ENCODE results near the gene UNC45B. TPM values are rescaled to one million over a fixed set of nuclear protein-coding genes. Genes with fewer than 3 reads are reported as not detected.
"Not testable (repeated sequence)": the region's sequence is repeated elsewhere in the genome, so short reads cannot be mapped to it uniquely, and the experiment has no call there.

The UNC45B gene
- total RNA-seq, 1 experiment from 2014 or later, result not detected

DNA sequence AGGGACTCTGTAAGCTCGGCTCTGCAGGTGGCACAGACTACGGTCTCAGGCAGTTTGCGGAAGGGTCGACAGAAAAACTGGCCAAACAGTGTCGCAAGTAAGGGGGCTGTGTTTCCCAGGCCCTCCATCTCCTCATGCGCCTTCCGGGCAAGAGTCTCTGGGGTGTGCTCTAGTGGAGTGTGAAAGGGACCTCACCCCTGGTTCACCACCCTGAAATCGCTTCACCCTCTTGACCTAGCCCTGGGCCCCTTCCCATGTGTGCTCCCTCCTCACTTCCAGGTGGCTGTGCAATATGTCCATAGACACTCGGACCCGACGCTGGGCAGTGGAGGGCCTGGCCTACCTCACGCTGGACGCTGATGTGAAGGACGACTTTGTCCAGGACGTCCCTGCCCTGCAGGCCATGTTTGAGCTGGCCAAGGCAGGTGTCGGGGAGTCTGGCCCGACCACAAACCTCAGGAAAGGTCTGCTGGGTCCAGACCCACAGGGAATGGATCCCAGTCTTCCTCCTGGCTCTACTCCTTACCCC lies 22.3 kb downstream of the UNC45B start:
- Histone ChIP-seq H3K4me1 (ENCODE audit: low read length) (no peaks in the 10 kb centered on the region), H3K79me2 (ENCODE audit: low read length) (no peaks in the 10 kb centered on the region), H2AFZ (ENCODE audit: low read length) (no peak overlapping the region), H3K9me2 (replicated peaks; ENCODE audit: insufficient read depth, low read length) (no peaks in the 10 kb centered on the region), H3K9me3 (ENCODE audit: low read length) (no peaks in the 10 kb centered on the region), H4K20me1 (ENCODE audit: insufficient read depth, low read depth, low read length) (no peaks in the 10 kb centered on the region), H3K27me3 (ENCODE audit: low read length) (no peaks in the 10 kb centered on the region), H3K36me3 (ENCODE audit: insufficient read depth, low read length) (no peaks in the 10 kb centered on the region), H3K27ac (ENCODE audit: low read length) (no peak overlapping the region), H3K4me2 (ENCODE audit: low read depth, low read length, poor library complexity, severe bottlenecking) (no peak overlapping the region), H3K4me3 (ENCODE audit: low read length) (no peak overlapping the region), H3K9ac (ENCODE audit: low read length) (no peak overlapping the region)
- no peak for DNase-seq

DNA sequence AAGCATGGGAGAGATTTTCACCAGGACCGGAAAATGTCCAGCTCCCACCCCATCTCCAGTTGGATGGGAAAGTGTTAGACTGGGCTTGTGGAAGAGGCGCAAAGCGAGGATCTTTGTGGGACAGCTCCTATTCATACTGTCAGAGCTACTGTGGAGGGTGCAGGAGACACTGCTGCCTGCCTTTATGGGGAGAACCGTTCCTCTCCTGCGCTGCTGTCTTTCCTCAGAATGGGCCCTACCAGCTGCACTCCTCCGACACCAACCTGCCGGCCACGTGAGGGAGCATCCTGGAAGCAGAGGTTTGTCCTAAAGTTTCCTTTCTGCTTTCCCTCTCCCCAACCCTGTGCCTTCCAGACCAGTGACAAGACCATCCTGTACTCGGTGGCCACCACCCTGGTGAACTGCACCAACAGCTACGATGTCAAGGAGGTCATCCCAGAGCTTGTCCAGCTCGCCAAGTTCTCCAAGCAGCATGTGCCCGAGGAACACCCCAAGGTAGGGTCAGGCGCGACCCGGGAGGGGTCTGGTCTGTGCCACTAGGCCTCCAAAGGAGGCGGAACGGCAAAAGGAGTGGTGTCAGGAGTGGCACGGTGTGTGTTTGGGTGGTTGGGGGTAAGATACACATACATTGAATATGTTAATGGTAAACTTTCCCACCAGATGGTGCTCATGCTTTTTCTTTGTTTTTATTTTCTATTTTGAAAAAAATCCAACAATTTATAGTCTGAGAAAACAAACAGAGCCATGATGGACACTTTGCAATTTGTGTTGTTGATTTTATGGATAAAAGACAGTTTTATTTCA lies 23.6 kb downstream of the UNC45B start:
- Histone ChIP-seq H3K4me2 (ENCODE audit: low read depth, low read length, poor library complexity, severe bottlenecking) (no peak overlapping the region), H3K27me3 (ENCODE audit: low read length) (no peaks in the 10 kb centered on the region), H2AFZ (ENCODE audit: low read length) (no peak overlapping the region), H3K4me3 (ENCODE audit: low read length) (no peak overlapping the region), H3K9me2 (replicated peaks; ENCODE audit: insufficient read depth, low read length) (no peaks in the 10 kb centered on the region), H3K9me3 (ENCODE audit: low read length) (no peaks in the 10 kb centered on the region), H3K79me2 (ENCODE audit: low read length) (no peaks in the 10 kb centered on the region), H4K20me1 (ENCODE audit: insufficient read depth, low read depth, low read length) (no peaks in the 10 kb centered on the region), H3K4me1 (ENCODE audit: low read length) (no peaks in the 10 kb centered on the region), H3K9ac (ENCODE audit: low read length) (no peak overlapping the region), H3K27ac (ENCODE audit: low read length) (no peak overlapping the region), H3K36me3 (ENCODE audit: insufficient read depth, low read length) (no peaks in the 10 kb centered on the region)
- DNase-seq, result no peak

DNA sequence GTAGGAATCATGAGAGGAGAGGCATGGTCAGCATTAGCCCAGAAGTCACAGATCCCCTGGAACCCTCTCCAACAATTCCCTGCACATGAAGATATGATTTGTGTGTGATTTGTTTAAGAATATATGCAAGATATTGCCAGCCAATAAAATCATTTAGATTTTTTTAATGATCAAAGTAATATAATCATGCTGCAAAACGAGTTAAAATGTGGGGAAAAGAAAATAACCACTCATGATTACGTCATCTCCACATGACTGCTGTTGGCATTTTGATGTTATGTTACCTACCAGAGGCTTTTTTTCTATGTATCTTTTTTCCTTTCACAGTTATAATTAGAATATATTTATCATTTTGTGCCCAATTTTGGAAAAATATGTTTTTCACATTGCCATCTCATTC lies 24.2 kb downstream of the UNC45B start:
- no peak for DNase-seq
- Histone ChIP-seq H3K4me1 (ENCODE audit: low read length) (no peaks in the 10 kb centered on the region), H3K27ac (ENCODE audit: low read length) (no peak overlapping the region), H3K9me2 (replicated peaks; ENCODE audit: insufficient read depth, low read length) (no peaks in the 10 kb centered on the region), H2AFZ (ENCODE audit: low read length) (no peak overlapping the region), H3K36me3 (ENCODE audit: insufficient read depth, low read length) (no peaks in the 10 kb centered on the region), H3K4me2 (ENCODE audit: low read depth, low read length, poor library complexity, severe bottlenecking) (no peak overlapping the region), H3K9me3 (ENCODE audit: low read length) (no peaks in the 10 kb centered on the region), H4K20me1 (ENCODE audit: insufficient read depth, low read depth, low read length) (no peaks in the 10 kb centered on the region), H3K27me3 (ENCODE audit: low read length) (no peaks in the 10 kb centered on the region), H3K4me3 (ENCODE audit: low read length) (no peak overlapping the region), H3K9ac (ENCODE audit: low read length) (no peak overlapping the region), H3K79me2 (ENCODE audit: low read length) (no peaks in the 10 kb centered on the region)

DNA sequence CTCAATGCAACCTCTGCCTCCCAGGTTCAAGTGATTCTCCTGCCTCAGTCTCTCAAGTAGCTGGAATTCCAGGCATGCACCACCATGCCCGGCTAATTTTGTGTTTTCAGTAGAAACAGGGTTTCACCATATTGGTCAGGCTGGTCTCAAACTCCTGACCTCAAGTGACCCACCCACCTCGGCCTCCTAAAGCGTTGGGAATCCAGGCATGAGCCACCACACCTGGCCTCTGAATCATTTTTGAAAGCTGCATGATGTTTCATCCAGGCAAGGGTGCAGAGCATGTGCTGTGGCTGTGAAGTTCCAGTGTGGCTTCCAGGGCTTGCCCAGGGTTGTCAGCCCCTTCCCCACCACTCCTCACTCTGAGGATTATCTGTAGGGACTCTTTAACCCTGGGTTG lies 24.7 kb downstream of the UNC45B start:
- not testable (repeated sequence) for H3K4me1 ChIP-seq (ENCODE audit: low read length); H3K9ac ChIP-seq (ENCODE audit: low read length); H3K9me3 ChIP-seq (ENCODE audit: low read length); H3K79me2 ChIP-seq (ENCODE audit: low read length); H3K27me3 ChIP-seq (ENCODE audit: low read length); H2AFZ ChIP-seq (ENCODE audit: low read length); H3K4me3 ChIP-seq (ENCODE audit: low read length); H4K20me1 ChIP-seq (ENCODE audit: insufficient read depth, low read depth, low read length); DNase-seq; H3K4me2 ChIP-seq (ENCODE audit: low read depth, low read length, poor library complexity, severe bottlenecking); H3K27ac ChIP-seq (ENCODE audit: low read length); H3K36me3 ChIP-seq (ENCODE audit: insufficient read depth, low read length); H3K9me2 ChIP-seq (replicated peaks; ENCODE audit: insufficient read depth, low read length)

DNA sequence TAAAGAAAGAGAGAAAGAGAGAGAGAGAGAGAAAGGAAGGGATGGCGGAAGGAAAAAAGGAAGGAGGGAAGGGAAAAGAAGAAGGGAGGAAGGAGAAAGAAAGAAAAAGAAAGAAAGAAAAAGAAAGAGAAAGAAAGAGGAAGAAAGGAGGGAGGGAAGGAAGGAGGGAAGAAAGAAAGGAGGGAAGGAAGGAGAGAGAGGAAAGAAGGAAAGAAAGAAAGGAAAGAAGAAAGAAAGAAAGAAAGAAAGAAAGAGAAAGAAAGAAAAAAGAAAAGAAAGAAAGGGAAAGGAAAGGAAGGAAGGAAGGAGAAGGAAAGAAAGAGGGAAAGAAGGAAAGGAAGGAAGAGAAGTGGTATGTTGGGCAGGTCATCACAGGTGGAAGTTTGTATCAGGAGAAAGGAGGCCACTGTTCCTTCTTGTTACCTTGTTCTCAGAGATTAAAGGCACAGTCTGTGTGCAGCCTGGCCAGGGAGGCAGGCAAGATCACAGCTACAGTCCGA lies 27.3 kb downstream of the UNC45B start:
- no peaks in the 10 kb centered on the region for H3K9me2 ChIP-seq (replicated peaks; ENCODE audit: insufficient read depth, low read length)
- no peak overlapping the region for H3K9ac ChIP-seq (ENCODE audit: low read length)
- H3K9me3 ChIP-seq (ENCODE audit: low read length), result no peaks in the 10 kb centered on the region
- no peaks in the 10 kb centered on the region for H3K79me2 ChIP-seq (ENCODE audit: low read length)
- H3K36me3 ChIP-seq (ENCODE audit: insufficient read depth, low read length), result no peaks in the 10 kb centered on the region
- no peaks in the 10 kb centered on the region for H3K4me1 ChIP-seq (ENCODE audit: low read length)
- H3K4me3 ChIP-seq (ENCODE audit: low read length), result no peak overlapping the region
- H3K27ac ChIP-seq (ENCODE audit: low read length), result no peak overlapping the region
- H3K27me3 ChIP-seq (ENCODE audit: low read length), result no peaks in the 10 kb centered on the region
- H2AFZ ChIP-seq (ENCODE audit: low read length), result no peak overlapping the region
- DNase-seq, result no peak
- H3K4me2 ChIP-seq (ENCODE audit: low read depth, low read length, poor library complexity, severe bottlenecking), result no peak overlapping the region
- no peaks in the 10 kb centered on the region for H4K20me1 ChIP-seq (ENCODE audit: insufficient read depth, low read depth, low read length)

DNA sequence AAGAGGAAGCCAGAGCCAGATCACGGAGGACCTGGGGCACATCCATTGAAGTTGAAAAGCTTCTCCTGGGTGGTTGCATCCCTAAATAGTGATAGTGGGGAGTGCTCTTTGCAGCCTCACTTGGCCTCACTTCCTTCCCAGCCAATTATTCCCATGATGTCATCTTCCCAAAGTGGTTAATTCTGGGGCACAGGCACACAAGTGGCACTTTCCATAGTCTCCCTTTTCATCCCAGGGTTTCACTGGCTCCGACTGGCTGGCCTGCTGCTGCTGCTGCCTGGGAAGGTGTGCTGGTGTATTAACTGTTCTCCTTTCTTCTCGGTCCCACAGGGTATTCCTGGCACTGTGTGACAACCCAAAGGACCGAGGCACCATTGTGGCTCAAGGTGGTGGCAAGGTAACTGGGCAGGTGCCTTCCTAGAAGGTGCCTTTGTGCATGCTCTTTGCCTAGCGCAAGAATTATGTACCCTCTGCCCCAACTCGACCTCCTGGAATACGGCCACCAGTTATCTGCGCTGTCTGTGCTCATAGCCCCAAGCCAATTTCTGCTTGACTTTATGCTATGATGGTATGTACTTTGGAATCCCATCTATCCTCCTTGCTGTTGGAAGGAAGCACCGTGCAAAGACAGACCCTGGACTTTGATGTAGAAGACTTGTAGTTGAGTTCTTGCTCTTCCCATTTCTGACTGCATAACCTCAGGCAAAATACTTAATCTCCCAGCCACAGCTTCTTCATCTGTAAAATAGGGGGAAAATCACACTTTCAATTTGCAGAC lies 28.2 kb downstream of the UNC45B start:
- Histone ChIP-seq H3K79me2 (ENCODE audit: low read length) (no peaks in the 10 kb centered on the region), H4K20me1 (ENCODE audit: insufficient read depth, low read depth, low read length) (no peaks in the 10 kb centered on the region), H3K9ac (ENCODE audit: low read length) (no peak overlapping the region), H3K36me3 (ENCODE audit: insufficient read depth, low read length) (no peaks in the 10 kb centered on the region), H3K4me3 (ENCODE audit: low read length) (no peak overlapping the region), H3K4me1 (ENCODE audit: low read length) (no peaks in the 10 kb centered on the region), H3K27ac (ENCODE audit: low read length) (no peak overlapping the region), H3K4me2 (ENCODE audit: low read depth, low read length, poor library complexity, severe bottlenecking) (no peak overlapping the region), H3K27me3 (ENCODE audit: low read length) (no peaks in the 10 kb centered on the region), H2AFZ (ENCODE audit: low read length) (no peak overlapping the region), H3K9me2 (replicated peaks; ENCODE audit: insufficient read depth, low read length) (no peaks in the 10 kb centered on the region), H3K9me3 (ENCODE audit: low read length) (no peaks in the 10 kb centered on the region)
- DNase-seq, result no peak

DNA sequence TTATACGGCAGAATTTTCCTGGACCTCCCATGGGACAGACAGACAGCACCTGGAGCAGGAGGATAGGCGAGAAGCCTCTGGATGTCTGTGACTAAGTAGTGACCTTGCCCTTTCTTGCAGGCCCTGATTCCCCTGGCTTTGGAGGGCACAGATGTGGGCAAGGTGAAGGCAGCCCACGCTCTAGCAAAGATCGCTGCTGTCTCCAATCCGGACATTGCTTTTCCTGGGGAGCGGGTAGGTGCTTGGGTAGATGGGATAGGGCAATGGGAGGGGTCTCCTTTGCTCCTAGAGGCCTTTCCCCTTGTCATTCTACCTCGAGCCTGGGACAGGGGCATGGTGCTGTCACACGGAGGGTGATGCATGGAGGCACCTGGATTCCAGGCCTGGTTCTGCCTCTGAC lies 29.3 kb downstream of the UNC45B start:
- Histone ChIP-seq H3K4me2 (ENCODE audit: low read depth, low read length, poor library complexity, severe bottlenecking) (no peak overlapping the region), H3K4me3 (ENCODE audit: low read length) (no peak overlapping the region), H3K4me1 (ENCODE audit: low read length) (no peaks in the 10 kb centered on the region), H3K27me3 (ENCODE audit: low read length) (no peaks in the 10 kb centered on the region), H3K27ac (ENCODE audit: low read length) (no peak overlapping the region), H3K36me3 (ENCODE audit: insufficient read depth, low read length) (no peaks in the 10 kb centered on the region), H4K20me1 (ENCODE audit: insufficient read depth, low read depth, low read length) (no peaks in the 10 kb centered on the region), H2AFZ (ENCODE audit: low read length) (no peak overlapping the region), H3K9ac (ENCODE audit: low read length) (no peak overlapping the region), H3K79me2 (ENCODE audit: low read length) (no peaks in the 10 kb centered on the region), H3K9me2 (replicated peaks; ENCODE audit: insufficient read depth, low read length) (no peaks in the 10 kb centered on the region), H3K9me3 (ENCODE audit: low read length) (no peaks in the 10 kb centered on the region)
- DNase-seq, result no peak

DNA sequence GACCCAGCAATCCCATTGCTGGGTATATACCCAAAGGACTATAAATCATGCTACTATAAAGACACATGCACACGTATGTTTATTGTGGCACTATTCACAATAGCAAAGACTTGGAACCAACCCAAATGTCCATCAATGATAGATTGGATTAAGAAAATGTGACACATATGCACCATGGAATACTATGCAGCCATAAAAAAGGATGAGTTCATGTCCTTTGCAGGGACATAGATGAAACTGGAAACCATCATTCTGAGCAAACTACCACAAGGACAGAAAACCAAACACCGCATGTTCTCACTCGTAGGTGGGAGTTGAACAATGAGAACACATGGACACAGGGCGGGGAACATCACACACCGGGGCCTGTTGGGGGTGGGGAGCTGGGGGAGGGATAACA lies 31.8 kb downstream of the UNC45B start:
- not testable (repeated sequence) for H3K9me3 ChIP-seq (ENCODE audit: low read length); DNase-seq; H3K9me2 ChIP-seq (replicated peaks; ENCODE audit: insufficient read depth, low read length); H3K27me3 ChIP-seq (ENCODE audit: low read length); H3K4me2 ChIP-seq (ENCODE audit: low read depth, low read length, poor library complexity, severe bottlenecking); H2AFZ ChIP-seq (ENCODE audit: low read length); H3K4me3 ChIP-seq (ENCODE audit: low read length); H3K27ac ChIP-seq (ENCODE audit: low read length); H3K36me3 ChIP-seq (ENCODE audit: insufficient read depth, low read length); H3K79me2 ChIP-seq (ENCODE audit: low read length); H3K9ac ChIP-seq (ENCODE audit: low read length); H3K4me1 ChIP-seq (ENCODE audit: low read length); H4K20me1 ChIP-seq (ENCODE audit: insufficient read depth, low read depth, low read length)
